Stimulated activated CD4-positive, alpha-beta T cell treated with anti-CD3 and anti-CD28 coated beads, TNF-alpha, amount 100 ng/mL, for 1 hour (primary cell): ENCODE results near the gene ST7.

ENCODE experiments used
- DNase-seq, 3 donors: peaks; one replicate each; pipeline ENCODE4 v3.0.0-alpha.2; 2020; ENCODE audit warnings: low read depth in 3 of 3, low spot score in 1 of 3

ST7 gene

DNA sequence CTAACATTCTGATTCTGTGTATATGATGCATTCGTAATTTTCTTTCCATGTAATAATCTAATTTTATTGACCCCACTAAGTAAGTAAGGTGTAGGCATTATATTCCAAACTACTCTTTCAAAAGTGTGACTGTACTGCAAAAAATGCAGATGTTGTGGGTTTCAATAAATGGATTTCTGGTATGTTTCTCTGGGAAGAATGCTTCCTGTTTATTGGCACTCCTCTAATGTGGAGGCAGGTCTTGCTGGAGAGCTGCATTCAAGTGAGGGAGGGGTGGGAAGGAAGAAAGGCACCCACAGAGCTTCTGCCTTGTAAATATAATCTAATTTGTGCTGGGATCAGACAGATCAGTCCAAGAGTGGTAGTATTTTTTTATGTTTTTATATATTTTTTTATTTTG is 23.9 kb downstream of the ST7 start:
- DNase-seq = no peak

DNA sequence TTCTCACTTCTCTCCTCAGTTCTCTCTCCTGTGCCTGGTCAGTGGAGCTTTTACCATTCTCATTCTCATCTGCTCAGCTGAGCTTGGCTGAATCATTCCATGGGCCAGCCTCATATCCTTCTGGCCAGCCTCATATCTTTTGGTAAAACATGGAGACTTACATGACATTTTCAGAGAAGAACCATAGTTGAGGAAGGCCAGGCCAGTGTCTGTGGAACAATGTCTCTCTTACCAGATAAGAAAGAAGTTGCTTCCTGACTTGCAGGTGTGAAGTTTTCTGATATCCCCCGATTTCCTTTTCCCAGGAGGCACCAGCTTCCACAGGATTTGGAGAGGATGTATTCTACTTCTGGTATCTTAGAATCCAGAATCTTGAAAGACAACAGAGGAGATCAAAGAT is 24.7 kb downstream of the ST7 start:
- no peak for DNase-seq

DNA sequence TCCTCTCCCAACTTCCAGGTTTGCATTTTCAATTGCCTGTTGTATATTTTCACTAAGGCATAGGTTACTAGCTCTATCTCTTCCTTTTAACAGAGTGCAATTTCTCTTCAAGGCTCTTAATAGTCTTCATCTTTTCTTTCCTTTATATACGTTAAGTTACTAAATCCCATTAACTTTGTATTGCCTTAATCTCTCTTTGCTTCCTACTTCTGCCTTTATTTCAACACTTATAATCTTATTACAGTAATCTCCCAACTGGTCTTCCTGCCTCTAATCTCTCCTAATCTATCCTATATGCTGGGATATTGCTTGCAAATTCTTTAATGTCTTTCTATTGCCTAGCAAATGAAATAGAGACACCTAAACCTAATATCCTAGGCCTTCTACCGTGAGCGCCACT is 26.1 kb downstream of the ST7 start:
- DNase-seq = no peak

DNA sequence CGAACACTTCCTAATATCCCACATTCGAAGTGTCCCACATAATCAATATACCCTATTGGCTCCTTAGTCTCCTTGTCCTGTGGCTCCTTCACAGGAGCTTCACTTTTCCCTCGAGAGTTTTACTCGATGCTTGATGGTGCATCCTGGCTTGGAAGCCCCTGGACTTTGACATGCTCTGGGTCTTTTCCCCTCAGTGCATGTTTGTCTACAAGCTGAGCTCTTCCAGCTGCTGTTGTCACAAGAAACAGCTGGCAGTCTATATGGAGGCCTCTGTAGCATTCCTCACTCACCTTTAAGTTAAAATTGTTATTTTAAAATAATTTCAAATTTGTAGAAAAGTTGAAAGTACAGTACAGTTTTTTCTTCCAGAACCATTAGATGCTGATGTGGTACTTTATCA is 27.1 kb downstream of the ST7 start:
- DNase-seq = no peak

DNA sequence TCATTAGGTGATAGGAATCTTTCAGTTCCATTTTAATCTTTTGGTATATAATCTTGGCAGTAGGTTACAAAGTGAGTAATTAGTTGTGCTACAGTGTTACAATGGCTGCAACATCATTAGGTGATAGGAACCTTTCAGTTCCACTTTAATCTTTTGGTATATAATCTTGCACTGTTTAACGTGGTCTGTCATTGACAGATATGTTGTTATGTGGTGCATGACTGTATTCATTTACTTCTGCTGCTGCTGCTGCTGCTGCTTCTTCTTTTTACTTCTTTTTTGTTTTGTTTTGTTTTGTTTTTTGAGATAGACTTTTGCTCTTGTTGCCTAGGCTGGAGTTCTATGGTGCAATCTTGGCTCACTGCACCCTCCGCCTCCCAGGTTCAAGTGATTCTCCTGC is 28.6 kb downstream of the ST7 start:
- no peak for DNase-seq

DNA sequence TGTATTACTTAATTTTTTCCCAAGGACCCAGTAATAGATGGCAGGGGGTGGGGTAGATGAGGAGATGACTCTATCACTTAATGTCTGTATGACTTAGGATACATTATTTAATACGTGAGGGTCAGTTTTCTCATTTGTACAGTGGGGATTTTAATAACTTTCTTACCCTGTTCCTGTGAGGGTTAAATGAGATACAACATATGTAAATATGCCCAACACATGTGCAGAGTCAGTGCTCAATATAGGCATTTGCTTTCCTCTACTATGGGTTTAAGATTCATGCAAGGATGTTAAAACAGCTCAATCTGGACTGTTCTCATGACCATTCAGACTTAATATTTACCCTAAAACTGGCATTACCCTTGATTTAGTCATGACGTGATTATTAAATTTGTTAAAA is 31.2 kb downstream of the ST7 start:
- DNase-seq = no peak

DNA sequence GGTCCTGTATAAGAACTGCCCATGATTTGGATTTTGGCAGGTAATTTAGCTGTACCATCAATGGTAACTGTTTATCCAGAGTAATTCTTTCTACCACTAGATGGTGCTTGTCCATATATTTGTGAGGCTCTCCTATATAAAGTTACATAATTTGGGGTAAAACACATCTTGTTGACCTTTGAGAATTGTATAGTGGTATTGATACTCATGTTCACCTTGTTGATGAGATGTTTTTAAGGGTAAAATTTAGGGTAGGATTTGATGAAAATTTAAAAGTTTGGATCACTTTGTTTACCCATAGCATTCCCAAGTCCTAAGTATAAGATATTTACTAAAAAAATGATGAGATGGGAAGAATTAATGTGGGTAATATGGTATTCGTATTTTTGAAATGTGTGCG is 31.6 kb downstream of the ST7 start:
- DNase-seq = no peak

DNA sequence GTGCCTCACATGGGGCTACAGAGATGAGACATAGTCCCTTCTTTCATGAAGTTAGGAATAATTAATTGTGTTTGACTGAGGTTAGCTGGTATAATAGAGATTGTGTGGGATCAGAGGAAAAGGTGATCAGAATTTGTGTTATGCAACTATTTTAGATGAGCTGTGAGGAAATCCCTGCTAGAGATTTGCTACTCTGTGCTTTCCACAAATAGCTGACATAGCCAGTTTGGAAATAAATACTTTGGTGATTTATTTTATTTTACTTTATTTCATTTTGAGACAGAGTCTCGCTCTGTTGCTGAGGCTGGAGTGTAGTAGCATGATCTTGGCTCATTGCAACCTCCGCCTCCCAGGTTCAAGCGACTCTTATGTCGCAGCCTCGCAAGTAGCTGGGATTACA is 32.3 kb downstream of the ST7 start:
- no peak for DNase-seq

DNA sequence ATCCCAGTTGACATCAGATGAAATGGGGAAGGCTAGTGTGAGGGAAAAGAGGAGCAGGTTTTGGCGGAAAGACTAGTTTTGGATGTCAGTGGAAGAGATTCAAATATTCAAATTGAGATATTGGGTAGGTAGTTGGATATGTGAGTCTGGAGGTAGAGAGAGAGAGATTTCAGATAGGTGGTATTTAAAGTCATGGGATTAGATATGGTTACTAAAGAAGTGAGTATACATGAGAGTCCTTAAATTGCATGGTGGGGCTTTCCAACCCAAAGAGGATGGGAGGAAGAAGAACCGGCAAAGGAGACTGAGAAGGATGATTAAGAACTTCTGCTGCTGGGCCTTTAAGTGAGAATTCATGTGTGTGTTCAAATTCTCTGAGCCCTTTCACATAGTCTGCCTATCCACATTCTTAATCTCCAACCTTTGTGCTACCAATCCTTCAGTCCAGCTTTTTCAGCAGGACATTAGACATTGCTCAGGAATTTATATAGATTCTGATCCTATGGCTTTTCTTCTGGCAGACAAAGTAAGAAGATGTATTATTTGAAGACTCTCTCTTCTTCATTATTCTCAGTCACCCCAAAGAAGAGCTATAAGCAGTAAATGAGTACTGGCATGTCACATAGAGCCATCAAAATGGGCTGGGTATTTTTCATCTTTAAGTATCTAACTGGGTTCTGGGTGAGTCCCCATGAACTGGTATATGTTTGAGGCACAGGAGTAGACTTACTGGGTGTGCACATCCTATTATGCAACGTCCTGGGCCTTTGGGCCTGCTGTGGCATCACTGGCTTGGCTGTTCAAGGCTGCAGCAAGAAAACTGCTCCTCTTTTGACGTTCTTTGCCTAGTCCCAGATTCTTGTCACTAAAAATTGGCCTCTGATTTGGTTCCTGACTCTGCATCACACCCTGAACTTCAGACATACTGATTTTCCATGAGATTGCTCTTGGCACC is 33.6 kb downstream of the ST7 start:
- no peak for DNase-seq

DNA sequence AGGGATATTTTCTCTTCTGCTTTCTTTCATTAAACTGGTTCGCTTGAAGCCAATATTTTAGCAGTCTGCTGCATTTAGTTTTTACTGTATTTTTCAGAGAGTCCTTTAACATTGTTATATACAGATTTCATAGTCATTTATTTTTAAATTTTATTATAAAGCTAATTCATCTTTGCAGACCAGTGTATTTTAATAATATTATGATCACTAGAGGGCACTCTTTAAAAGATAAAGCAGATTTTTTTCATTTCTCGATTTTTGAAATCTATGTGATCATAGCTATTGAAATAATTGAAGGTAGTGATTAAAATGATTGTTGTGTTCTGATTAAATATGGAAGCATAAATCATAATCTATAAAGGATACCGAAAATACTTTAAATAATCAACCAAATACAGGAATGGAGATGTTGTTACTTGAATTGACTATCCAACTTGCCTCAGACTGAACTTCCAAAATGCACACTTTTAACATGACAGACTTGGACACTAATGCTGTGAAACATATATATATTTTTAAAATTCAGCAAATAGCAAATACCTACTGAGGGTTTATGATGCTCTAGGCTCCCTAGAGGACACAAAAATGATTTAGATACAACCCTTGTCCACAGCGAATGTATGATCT is 35.2 kb downstream of the ST7 start:
- no peak for DNase-seq

DNA sequence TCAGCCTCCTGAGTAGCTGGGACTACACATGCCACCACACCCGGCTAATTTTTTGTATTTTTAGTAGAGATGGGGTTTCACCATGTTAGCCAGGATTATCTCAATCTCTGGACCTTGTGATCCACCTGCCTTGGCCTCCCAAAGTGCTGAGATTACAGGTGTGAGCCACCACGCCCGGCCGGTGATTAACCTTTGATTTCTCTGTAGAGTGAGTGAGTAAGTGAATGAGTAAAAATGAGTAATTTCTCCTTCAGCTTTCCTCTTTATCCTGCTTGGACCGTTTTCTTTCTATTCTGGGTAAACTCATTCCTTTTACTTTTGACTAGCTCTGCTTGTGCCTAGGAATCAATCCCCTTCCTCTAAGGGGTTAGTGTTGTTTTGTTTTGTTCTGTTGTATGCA is 36.8 kb downstream of the ST7 start:
- DNase-seq = no peak

DNA sequence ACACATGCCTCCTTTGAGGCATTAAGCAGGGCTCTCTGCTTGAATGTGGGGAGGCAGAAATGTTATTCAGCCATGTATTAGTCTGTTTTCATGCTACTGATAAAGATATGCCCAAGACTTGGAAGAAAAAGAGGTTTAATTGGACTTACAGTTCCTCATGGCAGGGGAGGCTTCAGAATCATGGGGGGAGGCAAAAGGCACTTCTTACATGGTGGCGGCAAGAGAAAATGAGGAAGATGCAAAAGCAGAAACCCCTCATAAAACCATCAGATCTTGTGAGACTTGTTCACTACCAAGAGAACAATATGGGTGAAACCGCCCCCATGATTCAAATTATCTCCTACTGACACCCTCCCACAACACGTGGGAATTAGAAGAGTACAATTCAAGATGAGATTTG is 37.9 kb downstream of the ST7 start:
- no peak for DNase-seq

DNA sequence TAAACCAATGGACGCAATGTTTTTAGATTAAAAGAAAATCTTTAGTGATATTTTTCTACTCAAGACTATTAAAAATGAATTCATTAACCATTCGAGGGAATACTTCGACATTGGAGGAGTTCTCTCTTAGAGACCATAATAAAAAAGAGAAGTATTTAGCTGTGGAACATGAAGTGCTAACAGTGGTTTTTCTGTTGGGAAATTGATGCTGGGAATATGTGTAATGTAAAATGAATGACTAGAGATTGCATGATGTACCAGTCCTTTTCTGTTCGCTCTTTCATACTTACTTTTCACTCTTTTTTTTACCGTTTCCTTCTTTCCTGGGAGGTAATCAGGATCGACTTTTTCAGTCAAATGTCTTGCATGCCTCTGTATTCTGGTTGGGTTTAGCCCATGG is 41.3 kb downstream of the ST7 start:
- no peak for DNase-seq

DNA sequence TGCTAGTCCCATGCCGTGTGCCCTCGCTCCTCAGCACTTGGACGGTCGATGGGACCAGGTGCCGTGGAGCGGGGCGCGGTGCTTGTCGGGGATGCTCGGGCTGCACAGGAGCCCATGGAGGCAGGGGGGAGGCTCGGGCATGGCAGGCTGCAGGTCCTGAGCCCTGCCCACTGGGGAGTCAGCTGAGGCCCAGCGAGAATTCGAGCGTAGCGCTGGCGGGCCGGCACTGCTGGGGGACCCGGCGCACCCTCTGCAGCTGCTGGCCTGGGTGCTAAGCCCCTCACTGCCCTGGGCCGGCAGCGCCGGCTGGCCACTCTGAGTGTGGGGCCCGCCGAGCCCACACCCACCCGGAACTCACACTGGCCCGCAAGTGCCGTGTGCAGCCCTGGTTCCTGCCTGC is 44.7 kb downstream of the ST7 start:
- DNase-seq = no peak

DNA sequence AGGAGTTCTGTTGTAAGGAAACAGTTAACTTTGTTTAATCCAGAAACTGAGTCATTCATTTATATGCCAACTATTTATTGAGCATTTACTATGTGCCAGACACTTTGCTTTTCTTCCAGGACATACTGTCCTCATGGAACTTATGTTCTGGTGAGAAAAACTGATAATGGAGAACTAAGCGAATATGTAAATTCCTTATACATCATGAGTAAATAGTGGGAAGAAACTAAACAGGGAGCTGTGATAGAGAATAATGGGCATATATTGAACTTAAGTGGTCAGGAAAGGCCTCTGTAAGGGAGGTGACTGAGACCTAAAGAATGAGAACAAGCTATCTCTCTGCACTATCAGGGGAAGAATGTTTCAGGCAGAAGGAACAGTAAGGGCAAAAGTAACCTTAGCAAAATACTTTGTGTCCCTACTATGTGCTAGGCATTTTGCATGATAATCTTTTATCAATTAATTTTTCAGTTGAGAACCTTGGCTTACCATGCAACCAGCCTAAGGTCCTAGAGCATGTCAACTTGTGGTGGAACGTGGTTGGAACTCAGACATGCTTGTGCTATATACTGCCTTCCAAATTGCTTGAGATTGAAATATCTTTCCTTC is 45.4 kb downstream of the ST7 start:
- DNase-seq = no peak

DNA sequence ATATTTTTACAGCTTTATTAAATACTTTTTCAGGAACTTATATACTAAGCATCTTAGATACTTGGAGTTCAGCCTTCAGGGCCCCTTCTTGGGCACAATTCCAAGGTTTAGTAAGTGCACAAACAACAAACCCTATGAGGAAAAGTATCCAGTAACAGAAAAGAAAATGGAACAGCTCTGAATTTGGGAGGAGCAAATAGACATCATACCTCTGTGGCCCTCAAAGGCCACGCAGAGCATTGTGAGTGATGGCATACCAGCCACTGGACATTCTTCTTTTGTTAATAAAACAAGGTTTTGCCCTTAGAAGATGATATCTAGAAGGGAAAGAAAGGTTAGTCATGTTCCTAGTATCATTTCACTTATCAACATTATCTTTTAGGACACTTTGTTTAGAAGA is 46.0 kb downstream of the ST7 start:
- no peak for DNase-seq

DNA sequence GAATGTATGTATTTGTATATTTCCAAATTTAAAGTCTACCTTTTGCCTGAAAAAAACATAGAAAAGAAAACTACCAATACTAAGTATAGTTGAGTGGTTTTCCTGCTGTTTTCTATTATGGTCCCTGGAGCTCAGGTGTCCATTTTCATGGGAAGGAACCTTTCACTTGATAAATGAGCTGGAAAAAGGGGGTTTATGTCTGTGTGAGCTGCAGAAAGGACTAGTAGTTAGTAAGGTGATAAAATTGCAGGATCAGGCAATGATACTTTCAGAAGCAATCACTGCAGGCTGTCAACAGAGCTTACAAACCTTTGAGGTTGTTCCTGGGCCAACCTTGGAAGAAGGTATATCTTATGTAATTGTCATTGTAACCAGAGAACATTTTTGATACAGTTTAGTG is 48.0 kb downstream of the ST7 start:
- no peak for DNase-seq

DNA sequence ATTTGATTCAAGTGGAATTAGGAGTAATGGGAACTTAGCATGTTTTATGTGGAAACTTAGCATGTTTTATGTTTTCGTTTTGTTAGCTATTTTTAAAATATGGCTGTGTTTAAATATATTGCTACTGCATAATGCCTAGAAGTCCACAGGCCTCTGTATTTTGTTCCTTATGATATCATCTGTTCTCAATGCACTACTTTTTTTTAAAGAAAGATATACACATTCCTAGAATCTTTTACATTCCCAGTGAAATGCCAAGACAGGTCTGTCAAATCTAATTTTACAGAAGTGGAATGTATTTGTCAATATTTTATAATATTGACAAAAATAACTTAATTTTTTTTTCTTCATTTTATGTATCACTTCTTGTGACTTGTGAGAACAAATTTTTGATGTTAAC is 51.6 kb downstream of the ST7 start:
- DNase-seq = no peak

DNA sequence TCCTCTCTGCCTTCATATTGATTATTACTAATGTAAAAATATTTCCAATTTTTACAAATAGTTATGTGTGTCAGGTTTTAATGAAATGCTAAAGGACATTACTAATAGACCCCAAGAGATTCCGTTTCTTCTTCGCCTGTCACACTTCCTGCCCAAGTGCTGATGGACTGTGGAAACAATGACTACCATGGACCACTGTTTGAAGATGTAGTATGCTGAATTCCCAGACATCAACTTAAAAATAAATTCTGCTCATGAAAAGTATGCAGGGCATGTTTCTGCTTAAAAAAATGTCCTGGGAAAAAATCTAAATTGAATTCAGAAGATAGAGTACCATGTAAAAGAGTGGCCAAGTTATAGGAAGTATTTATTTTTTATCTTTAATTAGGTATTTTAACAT is 52.1 kb downstream of the ST7 start:
- no peak for DNase-seq

DNA sequence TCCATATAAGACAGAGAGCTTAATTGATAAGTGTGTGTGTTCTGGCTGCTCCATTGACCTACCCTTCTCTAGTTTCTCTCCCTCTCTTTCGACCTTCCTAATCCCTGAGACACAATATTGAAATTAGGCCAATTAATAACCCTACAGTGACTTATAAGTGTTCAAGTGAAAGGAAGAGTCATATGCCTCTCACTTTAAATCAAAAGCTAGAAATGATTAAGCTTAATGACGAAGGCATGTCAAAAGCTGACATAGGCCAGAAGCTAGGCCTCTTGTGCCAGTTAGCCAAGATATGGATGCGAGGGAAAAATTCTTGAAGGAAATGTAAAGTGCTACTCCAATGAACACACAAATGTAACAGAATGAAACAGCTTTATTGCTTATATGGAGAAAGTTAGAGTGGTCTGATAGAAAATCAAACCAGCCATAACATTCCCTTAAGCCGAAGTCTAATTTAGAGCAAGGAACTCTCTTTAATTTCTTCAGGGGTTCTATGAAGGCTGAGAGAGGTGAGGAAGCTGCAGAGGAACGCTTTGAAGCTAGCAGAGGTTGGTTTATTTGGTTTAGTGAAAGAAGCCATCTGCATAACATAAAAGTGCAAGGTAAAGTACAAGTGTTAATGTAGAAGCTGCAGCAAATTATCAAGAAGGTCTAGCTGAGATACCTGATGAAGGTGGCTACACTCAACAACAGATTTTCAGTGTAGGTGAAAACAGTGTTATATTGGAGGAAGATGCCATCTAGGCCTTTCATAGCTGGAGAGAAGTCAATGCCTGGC is 53.8 kb downstream of the ST7 start:
- no peak for DNase-seq

DNA sequence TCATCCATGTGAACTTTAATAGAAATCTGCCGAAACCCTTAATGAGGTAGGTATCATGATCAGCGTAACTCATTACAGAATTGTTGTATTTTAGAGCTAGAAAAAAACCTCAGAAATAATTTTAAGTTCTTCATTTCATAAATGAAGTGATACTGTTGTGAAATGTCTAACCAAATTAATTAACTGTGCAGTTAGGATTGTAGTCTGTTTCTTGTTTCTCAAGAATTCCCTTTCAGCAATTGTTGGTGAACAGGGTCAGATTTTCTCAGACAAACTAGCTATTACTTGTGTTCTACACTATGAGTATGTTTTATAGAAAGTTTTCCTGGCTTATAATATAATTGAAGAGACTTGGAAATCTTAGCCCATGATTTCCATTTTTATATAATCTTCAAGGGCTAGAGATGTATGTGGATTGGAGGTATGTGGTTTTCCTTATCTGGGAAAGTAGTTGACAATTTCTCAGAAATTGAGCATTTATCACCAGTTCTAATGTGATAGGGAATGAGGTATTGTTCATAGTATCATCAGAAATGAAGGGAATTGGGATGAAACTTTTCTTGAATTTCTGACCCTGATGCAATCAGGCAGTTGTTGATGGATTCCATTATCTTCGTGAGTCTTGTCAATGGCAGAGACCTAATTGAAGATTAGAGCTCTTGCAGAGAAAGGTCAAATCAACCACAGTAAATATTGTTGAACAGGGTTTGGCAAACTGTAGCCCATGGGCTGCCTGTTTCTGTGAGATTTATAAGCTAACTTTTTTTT is 55.0 kb downstream of the ST7 start:
- DNase-seq = no peak
